A673 (cell line): ENCODE results near the gene NLGN1. TPM values are rescaled to one million over a fixed set of nuclear protein-coding genes. Genes with fewer than 3 reads are reported as not detected.

Experiments used
- BruUV-seq: library from RNA; stranded (reverse); fragments of 400-500 nt; replicated peaks from 2 replicates; lab custom pipeline; 2021; lab: Mats Ljungman, UMichigan
- CTCF ChIA-PET: fragments of 300-600 bp; sonication (Branson Sonifier 250); formaldehyde crosslinking; loops from one replicate; lab custom pipeline; 2022; ENCODE audit warnings: antibody characterized with exemption; lab: Charles Lee
- POLR2A ChIA-PET: fragments of 300-600 bp; sonication (Branson Sonifier 250); formaldehyde crosslinking; loops from one replicate; lab custom pipeline; 2022; ENCODE audit warnings: antibody characterized with exemption; ENCODE audit not compliant: low non-redundant PET; lab: Charles Lee
- DNase-seq: peaks from one replicate; pipeline ENCODE4 v3.0.0-alpha.2; 2015; ENCODE audit warnings: low spot score
- H3K27ac ChIP-seq: fragments of 200-600 bp; sonication (generic); 2 replicates; pipeline ENCODE4 v1.5.1; 2016; ENCODE audit warnings: mixed run types, low read depth, mild to moderate bottlenecking, mixed read lengths, antibody characterized with exemption, low read length; ENCODE audit not compliant: poor library complexity, severe bottlenecking
- H3K27me3 ChIP-seq: fragments of 200-600 bp; sonication (generic); replicated peaks from 2 replicates; pipeline ENCODE4 v1.6.1; 2017; ENCODE audit warnings: mixed run types, low read depth, mild to moderate bottlenecking, mixed read lengths, antibody characterized with exemption, low read length; ENCODE audit not compliant: insufficient read depth, poor library complexity
- H3K36me3 ChIP-seq: fragments of 200-600 bp; sonication (generic); 2 replicates; pipeline ENCODE4 v1.6.1; 2016; ENCODE audit warnings: mixed run types, mild to moderate bottlenecking, mixed read lengths, antibody characterized with exemption, low read length; ENCODE audit not compliant: insufficient read depth, poor library complexity, severe bottlenecking
- H3K4me1 ChIP-seq: fragments of 200-600 bp; sonication (generic); 2 replicates; pipeline ENCODE4 v1.6.1; 2017; ENCODE audit warnings: mixed run types, mild to moderate bottlenecking, mixed read lengths, antibody characterized with exemption, low read length; ENCODE audit not compliant: insufficient read depth, poor library complexity, severe bottlenecking
- H3K4me3 ChIP-seq: fragments of 200-600 bp; sonication (generic); 2 replicates; pipeline ENCODE4 v1.5.1; 2016; ENCODE audit warnings: low read depth, mixed run types, mild to moderate bottlenecking, mixed read lengths, low read length; ENCODE audit not compliant: poor library complexity, severe bottlenecking
- H3K9me3 ChIP-seq: fragments of 200-600 bp; sonication (generic); 2 replicates; pipeline ENCODE4 v1.6.1; 2016; ENCODE audit warnings: mixed run types, low read depth, mild to moderate bottlenecking, mixed read lengths, antibody characterized with exemption, low read length; ENCODE audit not compliant: poor library complexity, severe bottlenecking
- EZH2 ChIP-seq: fragments of 200-600 bp; sonication (generic); IDR thresholded peaks from 2 replicates; pipeline ENCODE4 v1.6.1; 2017; ENCODE audit warnings: borderline replicate concordance, low read depth, mild to moderate bottlenecking, mixed read lengths, antibody characterized with exemption, low read length; ENCODE audit not compliant: poor library complexity, severe bottlenecking
- intact Hi-C: fragments of 100-400 bp; cut with micrococcal nuclease; formaldehyde crosslinking; loops from one replicate; pipeline ENCODE4 v1.10.0; 2022; ENCODE audit not compliant: unreplicated experiment
- total RNA-seq: library from RNA; stranded (reverse); gene quantifications from 2 replicates; pipeline ENCODE4 v1.2.3, GENCODE V29; 2021
- TF ChIP-seq, protein P1 (sequence below): fragments of 300-800, 200-600 bp; sonication (generic); conservative IDR thresholded peaks from 2 replicates; pipeline ENCODE4 v1.5.1; 2017; ENCODE audit warnings: low read depth, mild to moderate bottlenecking, antibody characterized with exemption, low read length, moderate library complexity, mixed read lengths

NLGN1 gene
- total RNA-seq, 1 experiment from 2014 or later = 0.39 TPM

DNA sequence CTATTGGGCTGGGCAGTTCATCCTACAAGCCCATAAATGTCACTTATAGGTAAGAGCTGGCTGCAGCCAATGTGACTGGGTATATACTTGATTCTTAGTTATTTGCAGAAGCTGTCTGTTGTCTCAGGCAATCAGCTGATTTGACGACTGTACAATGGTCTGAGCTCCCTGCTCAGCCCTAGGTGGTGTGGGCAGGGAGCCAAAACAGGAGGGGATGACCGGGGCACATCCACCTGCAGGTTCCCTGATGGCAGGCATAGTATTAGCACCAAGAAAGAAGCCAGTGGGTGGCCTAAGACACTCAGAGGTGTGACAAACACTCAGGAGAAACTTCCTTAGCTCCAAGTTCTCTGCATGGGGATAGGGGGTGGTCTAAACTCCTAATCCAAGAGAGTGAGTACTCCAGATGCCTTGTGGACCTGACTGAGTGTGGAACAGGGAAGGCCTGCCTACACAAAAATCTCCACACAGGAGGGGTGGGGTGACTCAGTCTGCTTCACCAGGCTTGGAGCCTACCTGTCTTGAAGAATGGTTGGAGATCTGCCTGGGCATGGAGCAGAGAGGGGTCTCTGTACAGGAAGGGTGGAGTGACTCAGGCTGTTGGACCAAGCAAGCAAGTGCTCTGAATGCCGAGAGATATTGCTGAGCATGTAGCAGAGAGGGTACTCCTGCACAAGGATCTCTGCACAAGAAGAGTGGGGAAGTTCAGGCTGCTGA is 771.2 kb downstream of the NLGN1 start:
- CTCF ChIA-PET = no interaction called here
- POLR2A ChIA-PET = no interaction called here
- TF ChIP-seq, protein P1, sequence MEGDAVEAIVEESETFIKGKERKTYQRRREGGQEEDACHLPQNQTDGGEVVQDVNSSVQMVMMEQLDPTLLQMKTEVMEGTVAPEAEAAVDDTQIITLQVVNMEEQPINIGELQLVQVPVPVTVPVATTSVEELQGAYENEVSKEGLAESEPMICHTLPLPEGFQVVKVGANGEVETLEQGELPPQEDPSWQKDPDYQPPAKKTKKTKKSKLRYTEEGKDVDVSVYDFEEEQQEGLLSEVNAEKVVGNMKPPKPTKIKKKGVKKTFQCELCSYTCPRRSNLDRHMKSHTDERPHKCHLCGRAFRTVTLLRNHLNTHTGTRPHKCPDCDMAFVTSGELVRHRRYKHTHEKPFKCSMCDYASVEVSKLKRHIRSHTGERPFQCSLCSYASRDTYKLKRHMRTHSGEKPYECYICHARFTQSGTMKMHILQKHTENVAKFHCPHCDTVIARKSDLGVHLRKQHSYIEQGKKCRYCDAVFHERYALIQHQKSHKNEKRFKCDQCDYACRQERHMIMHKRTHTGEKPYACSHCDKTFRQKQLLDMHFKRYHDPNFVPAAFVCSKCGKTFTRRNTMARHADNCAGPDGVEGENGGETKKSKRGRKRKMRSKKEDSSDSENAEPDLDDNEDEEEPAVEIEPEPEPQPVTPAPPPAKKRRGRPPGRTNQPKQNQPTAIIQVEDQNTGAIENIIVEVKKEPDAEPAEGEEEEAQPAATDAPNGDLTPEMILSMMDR = no peak
- no peak for TF ChIP-seq EZH2
- H3K36me3 ChIP-seq = no peaks in the 10 kb centered on the region
- H3K27ac ChIP-seq = no peak overlapping the region
- H3K4me1 ChIP-seq = no peaks in the 10 kb centered on the region
- intact Hi-C loops = no loop called here
- no peaks in the 10 kb centered on the region for H3K27me3 ChIP-seq
- peaks cover 9% of the 10 kb centered on the region for H3K9me3 ChIP-seq
- H3K4me3 ChIP-seq = no peak overlapping the region
- no peak for DNase-seq
- BruUV-seq = no TSS peak

DNA sequence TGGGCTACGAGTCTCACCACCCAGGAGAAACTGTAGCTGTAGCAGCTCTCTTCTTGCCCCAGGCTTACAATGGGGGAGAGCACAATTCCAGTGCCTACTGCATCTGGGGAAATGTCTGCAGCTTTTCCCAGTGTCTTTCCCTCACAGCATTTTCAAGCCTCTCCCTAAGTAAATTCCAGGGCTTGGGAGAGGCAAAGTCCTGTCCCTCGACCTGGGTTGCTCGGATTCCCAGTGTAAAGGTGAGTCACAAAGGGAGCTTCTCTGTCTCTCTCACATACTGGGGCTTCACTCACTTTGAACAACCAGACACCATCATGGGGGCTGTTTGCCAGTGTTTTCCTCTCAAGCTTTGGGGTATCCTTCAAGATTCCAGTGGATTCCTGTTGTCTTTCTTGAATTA is 772.2 kb downstream of the NLGN1 start:
- TF ChIP-seq, protein P1 = no peak
- no peak for TF ChIP-seq EZH2
- H3K9me3 ChIP-seq = peaks cover 1% of the 10 kb centered on the region
- POLR2A ChIA-PET = no interaction called here
- H3K27me3 ChIP-seq = no peaks in the 10 kb centered on the region
- no peaks in the 10 kb centered on the region for H3K36me3 ChIP-seq
- no peak for DNase-seq
- H3K4me1 ChIP-seq = no peaks in the 10 kb centered on the region
- BruUV-seq = no TSS peak
- CTCF ChIA-PET = no interaction called here
- intact Hi-C loops = no loop called here
- no peak overlapping the region for H3K27ac ChIP-seq
- no peak overlapping the region for H3K4me3 ChIP-seq

DNA sequence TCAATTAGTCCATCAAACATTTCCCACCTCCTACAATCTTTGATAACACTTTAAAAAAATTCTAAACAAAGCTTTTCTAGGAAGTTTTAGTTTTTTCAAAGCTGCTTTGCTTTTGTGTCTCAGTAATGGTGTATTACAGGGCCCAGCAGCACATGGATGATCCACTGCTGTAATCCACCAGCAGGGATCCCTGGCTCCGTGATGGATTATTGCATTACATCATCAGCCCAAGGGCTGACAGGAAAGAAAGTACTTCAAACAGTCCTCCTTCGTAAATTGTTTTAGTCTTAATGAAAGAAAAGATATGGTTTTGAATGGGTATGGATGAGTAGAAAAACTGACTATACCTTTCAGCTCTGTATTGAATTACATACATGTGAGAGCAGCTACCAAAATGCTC is 772.7 kb downstream of the NLGN1 start:
- H3K27ac ChIP-seq = no peak overlapping the region
- no peak overlapping the region for H3K4me3 ChIP-seq
- intact Hi-C loops = no loop called here
- ChIA-PET CTCF (no interaction called here), POLR2A (no interaction called here)
- no peaks in the 10 kb centered on the region for H3K36me3 ChIP-seq
- TF ChIP-seq, protein P1 = no peak
- no peak for TF ChIP-seq EZH2
- no TSS peak for BruUV-seq
- no peaks in the 10 kb centered on the region for H3K4me1 ChIP-seq
- no peaks in the 10 kb centered on the region for H3K27me3 ChIP-seq
- no peaks in the 10 kb centered on the region for H3K9me3 ChIP-seq
- DNase-seq = peak; percentile 62
